HG03039 (cell line): Measurements from ENCODE around the gene ZSWIM3.

Source experiments
- ATAC-seq: cut with Tn5 transposase; IDR thresholded peaks from one replicate; pipeline ENCODE4 v1.9.1; 2021; ENCODE audit warnings: mild to moderate bottlenecking, moderate library complexity; ENCODE audit not compliant: unreplicated experiment

ZSWIM3 gene

DNA sequence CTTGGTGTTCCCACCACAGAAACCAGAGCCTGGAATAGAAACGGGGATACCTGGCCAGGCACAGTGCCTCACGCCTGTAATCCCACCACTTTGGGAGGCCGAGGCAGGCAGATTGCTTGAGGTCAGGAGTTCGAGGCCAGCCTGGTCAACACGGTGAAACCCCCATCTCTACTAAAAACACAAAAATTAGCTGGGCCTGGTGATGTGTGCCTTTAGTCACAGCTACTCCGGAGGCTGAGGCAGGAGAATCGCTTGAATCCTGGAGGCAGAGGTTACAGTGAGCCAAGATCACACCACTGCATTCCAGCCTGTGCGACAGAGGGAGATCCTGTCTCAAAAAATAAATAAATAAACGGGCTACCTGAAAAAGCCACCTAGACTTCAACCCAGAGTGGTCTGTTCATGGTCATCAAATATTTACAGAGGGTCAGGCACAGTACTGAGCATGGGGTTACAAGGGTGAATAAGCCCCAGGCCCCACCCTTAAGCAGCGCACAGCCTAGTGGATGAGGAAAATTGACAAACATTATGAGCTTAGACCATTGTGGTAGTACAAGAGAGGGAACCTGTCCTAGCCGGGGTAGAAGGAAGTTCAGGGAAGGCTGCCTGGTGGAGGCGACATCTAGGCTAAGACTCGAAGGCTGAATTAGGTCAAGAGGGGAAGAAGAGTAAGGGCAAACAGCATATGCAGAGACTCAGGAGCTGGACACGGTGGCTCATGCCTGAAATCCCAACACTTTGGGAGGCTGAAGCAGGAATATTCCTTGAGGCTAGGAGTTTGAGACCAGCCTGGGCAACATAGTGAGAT lies 69.9 kb downstream of the ZSWIM3 start:
- no peak for ATAC-seq
